Mesenchymal stem cell (in vitro differentiated cells and primary cell): ENCODE results near the gene GATA6.
A peak's percentile ranks its signal among the peaks of the same experiment; 100 is the strongest.

Experiments
- DNase-seq: peaks from one replicate; pipeline ENCODE4 v3.0.0-alpha.2; 2013
- H2AFZ ChIP-seq: one replicate; pipeline ENCODE4 v1.6.1; 2013; ENCODE audit warnings: low read depth, mild to moderate bottlenecking, control low read depth, inconsistent platforms, low read length, moderate library complexity
- H2AK5ac ChIP-seq: 2 replicates; pipeline ENCODE4 v1.6.1; 2013; ENCODE audit warnings: low read length, moderate library complexity, mild to moderate bottlenecking, inconsistent platforms; ENCODE audit not compliant: severe bottlenecking
- H2BK120ac ChIP-seq: one replicate; pipeline ENCODE4 v1.6.1; 2013; ENCODE audit warnings: low read depth, mild to moderate bottlenecking, inconsistent platforms, low read length, moderate library complexity
- H2BK12ac ChIP-seq, 2 experiments: one replicate each; pipeline ENCODE4 v1.6.1; 2013; ENCODE audit warnings: inconsistent platforms in 2 of 2, low read length in 2 of 2, mild to moderate bottlenecking in 2 of 2, moderate library complexity in 2 of 2, control low read depth in 1 of 2
- H2BK15ac ChIP-seq: one replicate; pipeline ENCODE4 v1.6.1; 2013; ENCODE audit warnings: mild to moderate bottlenecking, low read depth, inconsistent platforms; ENCODE audit not compliant: poor library complexity, severe bottlenecking
- H2BK5ac ChIP-seq: 2 replicates; pipeline ENCODE4 v1.6.1; 2013; ENCODE audit warnings: low read depth, mild to moderate bottlenecking, low read length, control low read depth, inconsistent platforms; ENCODE audit not compliant: poor library complexity, severe bottlenecking
- H3K14ac ChIP-seq, 2 experiments: one replicate each; pipeline ENCODE4 v1.6.1; 2013; ENCODE audit warnings: inconsistent platforms in 2 of 2, low read length in 2 of 2, control low read depth in 1 of 2, mild to moderate bottlenecking in 1 of 2, moderate library complexity in 1 of 2
- H3K18ac ChIP-seq, 2 experiments: one replicate each; pipeline ENCODE4 v1.6.1; 2013; ENCODE audit warnings: inconsistent platforms in 2 of 2, low read length in 2 of 2, control low read depth in 1 of 2, low read depth in 1 of 2, mild to moderate bottlenecking in 1 of 2
- H3K23ac ChIP-seq, 2 experiments: one replicate each; pipeline ENCODE4 v1.6.1; 2013; ENCODE audit warnings: inconsistent platforms in 2 of 2, low read length in 2 of 2, mild to moderate bottlenecking in 2 of 2, moderate library complexity in 2 of 2, control low read depth in 1 of 2
- H3K27ac ChIP-seq: 2 replicates; pipeline ENCODE4 v1.5.1; 2013; ENCODE audit warnings: mild to moderate bottlenecking, moderate library complexity, low read length, control low read depth, inconsistent platforms; ENCODE audit not compliant: poor library complexity, severe bottlenecking
- H3K27me3 ChIP-seq, 2 experiments: 2 replicates each; pipeline versions ENCODE4 v1.6.1 to v1.7.0; 2013; ENCODE audit warnings: low read length in 2 of 2, mild to moderate bottlenecking in 2 of 2, moderate library complexity in 2 of 2, control low read depth in 1 of 2, inconsistent platforms in 1 of 2; ENCODE audit not compliant: control insufficient read depth in 1 of 2, insufficient read depth in 1 of 2
- H3K36me3 ChIP-seq, 2 experiments: 2 replicates each; pipeline versions ENCODE4 v1.6.1 to v1.7.0; 2013; ENCODE audit warnings: low read length in 2 of 2, control low read depth in 1 of 2, inconsistent platforms in 1 of 2, low read depth in 1 of 2, mild to moderate bottlenecking in 1 of 2; ENCODE audit not compliant: insufficient read depth in 2 of 2, control insufficient read depth in 1 of 2
- H3K4ac ChIP-seq, 2 experiments: one replicate each; pipeline ENCODE4 v1.6.1; 2013; ENCODE audit warnings: inconsistent platforms in 2 of 2, low read length in 2 of 2, mild to moderate bottlenecking in 2 of 2, moderate library complexity in 2 of 2, control low read depth in 1 of 2, low read depth in 1 of 2
- H3K4me1 ChIP-seq: 2 replicates; pipeline ENCODE4 v1.6.1; 2013; ENCODE audit warnings: low read depth, low read length, control low read depth; ENCODE audit not compliant: control insufficient read depth, insufficient read depth
- H3K4me2 ChIP-seq: 2 replicates; pipeline ENCODE4 v1.6.1; 2013; ENCODE audit warnings: low read length, mild to moderate bottlenecking, inconsistent platforms; ENCODE audit not compliant: poor library complexity, severe bottlenecking
- H3K4me3 ChIP-seq, 2 experiments: 2 replicates each; pipeline versions ENCODE4 v1.5.1 to v1.7.0; 2013; ENCODE audit warnings: low read length in 2 of 2, mild to moderate bottlenecking in 2 of 2, control low read depth in 1 of 2, low read depth in 1 of 2; ENCODE audit not compliant: insufficient read depth in 1 of 2
- H3K79me1 ChIP-seq: replicated peaks from 2 replicates; pipeline ENCODE4 v1.6.1; 2013; ENCODE audit warnings: mild to moderate bottlenecking, control low read depth, low read length, inconsistent platforms; ENCODE audit not compliant: poor library complexity, severe bottlenecking
- H3K9ac ChIP-seq: 2 replicates; pipeline ENCODE4 v1.7.0; 2013; ENCODE audit warnings: mild to moderate bottlenecking, low read length, moderate library complexity
- H3K9me3 ChIP-seq: 2 replicates; pipeline ENCODE4 v1.7.0; 2013; ENCODE audit warnings: mild to moderate bottlenecking, low read length; ENCODE audit not compliant: control insufficient read depth
- H4K8ac ChIP-seq: one replicate; pipeline ENCODE4 v1.6.1; 2013; ENCODE audit warnings: inconsistent platforms, mild to moderate bottlenecking, low read length, moderate library complexity
- H4K91ac ChIP-seq: one replicate; pipeline ENCODE4 v1.6.1; 2013; ENCODE audit warnings: mild to moderate bottlenecking, low read length, inconsistent platforms
- WGBS: methylation state at CpG from one replicate; pipeline ENCODE4 v1.1.7; 2013; ENCODE audit warnings: mixed read lengths; 5-methylcytosine and 5-hydroxymethylcytosine counted together

The GATA6 gene

GRCh38 chr18:22238036-22238435, 68.6 kb downstream of the GATA6 start:
- H4K8ac ChIP-seq: no peak overlapping the region
- H3K9ac ChIP-seq: no peak overlapping the region
- no peak overlapping the region for H2BK120ac ChIP-seq
- WGBS: 94% methylated on average over 5 of the region's 6 CpGs
- no peak overlapping the region for H2AFZ ChIP-seq
- H3K18ac ChIP-seq: no peak overlapping the region
- no peak overlapping the region for H3K4me2 ChIP-seq
- H3K36me3 ChIP-seq: no peaks in the 10 kb centered on the region
- H3K14ac ChIP-seq: no peak overlapping the region
- no peak overlapping the region for H2BK15ac ChIP-seq
- H3K4ac ChIP-seq: no peak overlapping the region
- H3K4me1 ChIP-seq: no peaks in the 10 kb centered on the region
- no peak overlapping the region for H3K27ac ChIP-seq
- H2BK5ac ChIP-seq: no peak overlapping the region
- H3K27me3 ChIP-seq: peaks cover 23 to 45% of the 10 kb centered on the region in 2 experiments
- no peak overlapping the region for H2AK5ac ChIP-seq
- no peak overlapping the region for H3K4me3 ChIP-seq
- H3K23ac ChIP-seq: no peak overlapping the region
- H3K79me1 ChIP-seq: no peaks in the 10 kb centered on the region
- DNase-seq: no peak
- H4K91ac ChIP-seq: no peak overlapping the region
- no peaks in the 10 kb centered on the region for H3K9me3 ChIP-seq
- peak overlapping the region in 1 of 2 experiments; percentile 15 for H2BK12ac ChIP-seq

DNA sequence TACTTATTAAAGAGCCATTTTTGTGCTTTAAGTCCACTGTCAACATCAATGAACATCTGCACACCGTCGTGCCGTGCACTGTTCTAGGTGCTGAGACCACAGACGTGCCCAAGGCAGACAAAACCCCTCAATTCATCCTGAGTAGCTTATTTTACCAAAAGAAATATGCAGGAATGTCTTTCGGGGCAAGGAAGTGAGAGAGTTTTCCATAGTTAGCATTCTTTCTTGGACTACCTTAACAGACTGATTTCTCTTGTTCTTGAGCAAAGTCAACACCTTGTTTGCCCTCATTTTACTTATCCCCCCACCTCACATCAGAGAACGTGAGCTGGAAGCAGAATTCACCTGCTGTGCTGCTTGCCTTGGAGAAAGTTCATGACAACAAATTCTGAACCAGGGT, 69.3 kb downstream of the GATA6 start:
- Histone ChIP-seq H4K91ac (no peak overlapping the region), H2BK5ac (no peak overlapping the region), H2BK12ac (no peak overlapping the region), H3K27ac (no peak overlapping the region), H3K4me3 (no peak overlapping the region), H2AFZ (no peak overlapping the region), H3K14ac (no peak overlapping the region), H3K23ac (no peak overlapping the region), H3K79me1 (no peaks in the 10 kb centered on the region), H3K9me3 (no peaks in the 10 kb centered on the region), H2AK5ac (no peak overlapping the region), H2BK15ac (no peak overlapping the region), H3K4me2 (no peak overlapping the region), H3K27me3 (peaks cover 23 to 42% of the 10 kb centered on the region in 2 experiments), H4K8ac (no peak overlapping the region), H3K4ac (no peak overlapping the region), H3K36me3 (no peaks in the 10 kb centered on the region), H3K18ac (no peak overlapping the region), H3K9ac (no peak overlapping the region), H2BK120ac (no peak overlapping the region), H3K4me1 (no peaks in the 10 kb centered on the region)
- no peak for DNase-seq
- 84% methylated on average over 6 of the region's 6 CpGs for WGBS

DNA sequence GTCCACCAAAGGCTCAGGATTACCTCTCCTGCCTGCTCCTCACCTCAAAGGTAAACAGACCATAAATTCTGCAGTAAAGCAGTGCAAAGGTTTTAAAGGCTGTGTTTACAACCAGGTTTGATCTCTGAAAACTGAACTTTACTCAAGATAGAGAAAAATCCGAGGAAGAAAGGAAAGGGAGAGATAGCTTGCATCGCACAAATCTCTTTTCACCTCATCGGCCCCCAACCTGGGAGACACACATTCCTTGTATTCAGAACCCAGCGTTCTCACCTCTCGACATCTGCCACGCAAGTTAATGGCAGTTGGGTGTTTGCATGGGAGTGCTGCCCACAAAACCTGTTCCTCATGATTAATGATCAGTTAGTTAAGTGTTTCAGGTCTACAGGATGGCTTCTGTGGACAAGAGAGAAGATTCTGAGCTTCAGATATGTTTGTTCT, 72.6 kb downstream of the GATA6 start:
- no peak overlapping the region for H3K9ac ChIP-seq
- no peak overlapping the region for H3K23ac ChIP-seq
- 69% methylated on average over 4 of the region's 6 CpGs for whole genome bisulfite sequencing
- no peak overlapping the region for H2AFZ ChIP-seq
- no peak overlapping the region for H2BK12ac ChIP-seq
- DNase-seq: no peak
- H4K8ac ChIP-seq: no peak overlapping the region
- no peak overlapping the region for H3K14ac ChIP-seq
- H3K27ac ChIP-seq: no peak overlapping the region
- peaks cover 22 to 51% of the 10 kb centered on the region in 2 experiments for H3K27me3 ChIP-seq
- H3K4me3 ChIP-seq: no peak overlapping the region
- no peaks in the 10 kb centered on the region for H3K36me3 ChIP-seq
- no peak overlapping the region for H2BK15ac ChIP-seq
- H3K4me2 ChIP-seq: no peak overlapping the region
- no peak overlapping the region for H2BK5ac ChIP-seq
- no peak overlapping the region for H2BK120ac ChIP-seq
- no peak overlapping the region for H4K91ac ChIP-seq
- no peak overlapping the region for H3K4ac ChIP-seq
- no peaks in the 10 kb centered on the region for H3K4me1 ChIP-seq
- H3K9me3 ChIP-seq: no peaks in the 10 kb centered on the region
- no peaks in the 10 kb centered on the region for H3K79me1 ChIP-seq
- H3K18ac ChIP-seq: no peak overlapping the region
- no peak overlapping the region for H2AK5ac ChIP-seq

- Histone ChIP-seq H2BK120ac (no peak overlapping the region), H4K8ac (no peak overlapping the region), H2AK5ac (no peak overlapping the region), H3K18ac (no peak overlapping the region), H2BK5ac (no peak overlapping the region), H2AFZ (no peak overlapping the region), H3K4ac (no peak overlapping the region), H3K23ac (no peak overlapping the region), H3K4me2 (no peak overlapping the region), H3K4me3 (no peak overlapping the region), H3K79me1 (no peaks in the 10 kb centered on the region), H3K14ac (no peak overlapping the region), H2BK15ac (no peak overlapping the region), H3K9ac (no peak overlapping the region), H3K27me3 (peaks cover 21 to 54% of the 10 kb centered on the region in 2 experiments), H3K27ac (no peak overlapping the region), H3K9me3 (no peaks in the 10 kb centered on the region), H3K4me1 (no peaks in the 10 kb centered on the region), H3K36me3 (no peaks in the 10 kb centered on the region), H2BK12ac (no peak overlapping the region), H4K91ac (no peak overlapping the region)
- WGBS: 89% methylated on average over 3 of the region's 3 CpGs
- no peak for DNase-seq
These were observed 74.1 kb downstream of the GATA6 start for GRCh38 chr18:22243513-22243912.
